A673 (cell line): ENCODE results near the gene ASTN2. TPM values are rescaled to one million over a fixed set of nuclear protein-coding genes. Genes with fewer than 3 reads are reported as not detected.

Experiments used
- BruUV-seq: library from RNA; stranded (reverse); fragments of 400-500 nt; replicated peaks from 2 replicates; lab custom pipeline; 2021; lab: Mats Ljungman, UMichigan
- CTCF ChIA-PET: fragments of 300-600 bp; sonication (Branson Sonifier 250); formaldehyde crosslinking; loops from one replicate; lab custom pipeline; 2022; ENCODE audit warnings: antibody characterized with exemption; lab: Charles Lee
- POLR2A ChIA-PET: fragments of 300-600 bp; sonication (Branson Sonifier 250); formaldehyde crosslinking; loops from one replicate; lab custom pipeline; 2022; ENCODE audit warnings: antibody characterized with exemption; ENCODE audit not compliant: low non-redundant PET; lab: Charles Lee
- DNase-seq: peaks from one replicate; pipeline ENCODE4 v3.0.0-alpha.2; 2015; ENCODE audit warnings: low spot score
- H3K27ac ChIP-seq: fragments of 200-600 bp; sonication (generic); 2 replicates; pipeline ENCODE4 v1.5.1; 2016; ENCODE audit warnings: mixed run types, low read depth, mild to moderate bottlenecking, mixed read lengths, antibody characterized with exemption, low read length; ENCODE audit not compliant: poor library complexity, severe bottlenecking
- H3K27me3 ChIP-seq: fragments of 200-600 bp; sonication (generic); replicated peaks from 2 replicates; pipeline ENCODE4 v1.6.1; 2017; ENCODE audit warnings: mixed run types, low read depth, mild to moderate bottlenecking, mixed read lengths, antibody characterized with exemption, low read length; ENCODE audit not compliant: insufficient read depth, poor library complexity
- H3K36me3 ChIP-seq: fragments of 200-600 bp; sonication (generic); 2 replicates; pipeline ENCODE4 v1.6.1; 2016; ENCODE audit warnings: mixed run types, mild to moderate bottlenecking, mixed read lengths, antibody characterized with exemption, low read length; ENCODE audit not compliant: insufficient read depth, poor library complexity, severe bottlenecking
- H3K4me1 ChIP-seq: fragments of 200-600 bp; sonication (generic); 2 replicates; pipeline ENCODE4 v1.6.1; 2017; ENCODE audit warnings: mixed run types, mild to moderate bottlenecking, mixed read lengths, antibody characterized with exemption, low read length; ENCODE audit not compliant: insufficient read depth, poor library complexity, severe bottlenecking
- H3K4me3 ChIP-seq: fragments of 200-600 bp; sonication (generic); 2 replicates; pipeline ENCODE4 v1.5.1; 2016; ENCODE audit warnings: low read depth, mixed run types, mild to moderate bottlenecking, mixed read lengths, low read length; ENCODE audit not compliant: poor library complexity, severe bottlenecking
- H3K9me3 ChIP-seq: fragments of 200-600 bp; sonication (generic); 2 replicates; pipeline ENCODE4 v1.6.1; 2016; ENCODE audit warnings: mixed run types, low read depth, mild to moderate bottlenecking, mixed read lengths, antibody characterized with exemption, low read length; ENCODE audit not compliant: poor library complexity, severe bottlenecking
- EZH2 ChIP-seq: fragments of 200-600 bp; sonication (generic); IDR thresholded peaks from 2 replicates; pipeline ENCODE4 v1.6.1; 2017; ENCODE audit warnings: borderline replicate concordance, low read depth, mild to moderate bottlenecking, mixed read lengths, antibody characterized with exemption, low read length; ENCODE audit not compliant: poor library complexity, severe bottlenecking
- intact Hi-C: fragments of 100-400 bp; cut with micrococcal nuclease; formaldehyde crosslinking; loops from one replicate; pipeline ENCODE4 v1.10.0; 2022; ENCODE audit not compliant: unreplicated experiment
- total RNA-seq: library from RNA; stranded (reverse); gene quantifications from 2 replicates; pipeline ENCODE4 v1.2.3, GENCODE V29; 2021
- TF ChIP-seq, protein P1 (sequence below): fragments of 300-800, 200-600 bp; sonication (generic); conservative IDR thresholded peaks from 2 replicates; pipeline ENCODE4 v1.5.1; 2017; ENCODE audit warnings: low read depth, mild to moderate bottlenecking, antibody characterized with exemption, low read length, moderate library complexity, mixed read lengths

ASTN2 gene
- total RNA-seq, 1 experiment from 2014 or later: 3.4 TPM

DNA sequence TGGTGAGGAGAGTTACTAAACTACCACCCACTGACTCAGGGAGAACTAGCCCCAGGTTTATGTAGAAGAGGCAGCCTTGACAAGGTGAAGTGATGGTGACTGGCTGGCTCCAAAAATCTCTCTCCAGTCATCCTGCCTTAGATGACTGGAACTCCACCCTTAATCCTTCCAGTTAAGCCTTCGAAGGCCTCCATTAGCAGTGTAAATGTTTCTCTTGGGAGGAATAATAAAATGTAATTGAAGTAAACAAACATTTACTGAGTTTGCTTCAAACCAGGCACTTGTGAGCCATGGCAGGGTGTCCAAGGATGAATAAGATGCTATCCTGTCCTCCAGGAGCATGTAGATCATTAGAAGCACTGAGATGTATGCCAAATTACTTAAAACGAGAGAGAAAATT, 35.5 kb downstream of the ASTN2 start:
- H3K4me3 ChIP-seq: no peak overlapping the region
- CTCF ChIA-PET: no interaction called here
- BruUV-seq: no TSS peak
- no peak overlapping the region for H3K27ac ChIP-seq
- no peaks in the 10 kb centered on the region for H3K4me1 ChIP-seq
- H3K9me3 ChIP-seq: no peaks in the 10 kb centered on the region
- DNase-seq: no peak
- TF ChIP-seq EZH2: no peak
- TF ChIP-seq, protein P1, sequence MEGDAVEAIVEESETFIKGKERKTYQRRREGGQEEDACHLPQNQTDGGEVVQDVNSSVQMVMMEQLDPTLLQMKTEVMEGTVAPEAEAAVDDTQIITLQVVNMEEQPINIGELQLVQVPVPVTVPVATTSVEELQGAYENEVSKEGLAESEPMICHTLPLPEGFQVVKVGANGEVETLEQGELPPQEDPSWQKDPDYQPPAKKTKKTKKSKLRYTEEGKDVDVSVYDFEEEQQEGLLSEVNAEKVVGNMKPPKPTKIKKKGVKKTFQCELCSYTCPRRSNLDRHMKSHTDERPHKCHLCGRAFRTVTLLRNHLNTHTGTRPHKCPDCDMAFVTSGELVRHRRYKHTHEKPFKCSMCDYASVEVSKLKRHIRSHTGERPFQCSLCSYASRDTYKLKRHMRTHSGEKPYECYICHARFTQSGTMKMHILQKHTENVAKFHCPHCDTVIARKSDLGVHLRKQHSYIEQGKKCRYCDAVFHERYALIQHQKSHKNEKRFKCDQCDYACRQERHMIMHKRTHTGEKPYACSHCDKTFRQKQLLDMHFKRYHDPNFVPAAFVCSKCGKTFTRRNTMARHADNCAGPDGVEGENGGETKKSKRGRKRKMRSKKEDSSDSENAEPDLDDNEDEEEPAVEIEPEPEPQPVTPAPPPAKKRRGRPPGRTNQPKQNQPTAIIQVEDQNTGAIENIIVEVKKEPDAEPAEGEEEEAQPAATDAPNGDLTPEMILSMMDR: no peak
- intact Hi-C loops: no loop called here
- POLR2A ChIA-PET: no interaction called here
- H3K36me3 ChIP-seq: no peaks in the 10 kb centered on the region
- no peaks in the 10 kb centered on the region for H3K27me3 ChIP-seq

DNA sequence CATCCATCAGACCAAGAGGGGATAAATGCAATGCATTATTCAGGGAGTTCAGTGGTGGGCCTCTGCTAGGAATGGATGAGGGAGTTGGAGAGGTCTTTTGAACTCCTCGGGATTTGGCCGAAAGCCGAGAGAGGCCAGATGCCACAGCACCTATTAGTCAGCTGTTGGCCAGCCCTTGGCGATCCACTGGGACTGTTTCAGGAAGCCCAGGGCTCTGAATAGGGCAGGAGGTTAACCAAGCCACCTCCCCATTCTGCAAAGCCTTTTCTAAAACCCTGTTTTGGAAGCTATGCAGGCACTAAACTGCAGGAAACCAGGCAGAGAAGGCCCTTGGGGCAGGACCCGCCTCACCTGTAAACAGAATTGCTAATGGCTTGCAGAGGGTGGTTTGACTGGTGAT, 37.8 kb downstream of the ASTN2 start:
- Histone ChIP-seq H3K27me3 (peaks cover 3% of the 10 kb centered on the region), H3K4me3 (no peak overlapping the region), H3K36me3 (no peaks in the 10 kb centered on the region), H3K9me3 (no peaks in the 10 kb centered on the region), H3K27ac (no peak overlapping the region), H3K4me1 (no peaks in the 10 kb centered on the region)
- BruUV-seq: no TSS peak
- TF ChIP-seq, protein P1: no peak
- TF ChIP-seq EZH2: no peak
- CTCF ChIA-PET: no interaction called here
- DNase-seq: no peak
- POLR2A ChIA-PET: no interaction called here
- intact Hi-C loops: no loop called here

DNA sequence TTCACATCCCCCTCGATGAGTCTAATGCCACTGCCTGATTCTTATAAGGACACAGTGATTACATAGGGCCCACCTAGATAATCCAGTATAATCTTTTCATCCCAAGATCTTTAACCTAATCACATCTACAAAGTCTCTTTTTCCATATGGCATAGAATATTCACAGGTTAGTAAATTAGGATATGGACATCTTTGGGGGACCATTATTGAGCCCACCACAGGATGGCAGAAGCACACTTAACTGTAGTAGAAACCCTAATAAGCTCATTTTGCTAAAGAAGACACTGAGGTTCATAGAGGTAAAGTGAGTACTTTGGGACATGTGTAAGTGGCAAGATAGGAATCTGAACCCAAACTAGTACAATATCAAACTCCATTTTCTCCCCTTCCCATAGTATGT, 38.9 kb downstream of the ASTN2 start:
- ChIA-PET POLR2A (no interaction called here), CTCF (no interaction called here)
- Histone ChIP-seq H3K36me3 (no peaks in the 10 kb centered on the region), H3K9me3 (no peaks in the 10 kb centered on the region), H3K4me3 (no peak overlapping the region), H3K27ac (no peak overlapping the region), H3K27me3 (peaks cover 3% of the 10 kb centered on the region), H3K4me1 (no peaks in the 10 kb centered on the region)
- TF ChIP-seq, protein P1: no peak
- no peak for TF ChIP-seq EZH2
- no TSS peak for BruUV-seq
- DNase-seq: no peak
- intact Hi-C loops: no loop called here
